Ectodermal cell (in vitro differentiated cells): ENCODE results near the gene CLDN22.

ENCODE experiments used
- H3K27ac ChIP-seq: 2 replicates; pipeline ENCODE4 v1.7.0; 2013; ENCODE audit warnings: mild to moderate bottlenecking, low read depth, low read length; ENCODE audit not compliant: insufficient read depth, poor library complexity, severe bottlenecking
- H3K27me3 ChIP-seq: 2 replicates; pipeline ENCODE4 v1.7.0; 2013; ENCODE audit warnings: mild to moderate bottlenecking, low read length; ENCODE audit not compliant: insufficient read depth, control insufficient read depth, poor library complexity, severe bottlenecking
- H3K36me3 ChIP-seq: one replicate; pipeline ENCODE4 v1.7.0; 2013; ENCODE audit warnings: low read length; ENCODE audit not compliant: control insufficient read depth, insufficient read depth
- H3K4me1 ChIP-seq: one replicate; pipeline ENCODE4 v1.7.0; 2013; ENCODE audit warnings: low read length; ENCODE audit not compliant: control insufficient read depth, insufficient read depth
- H3K4me3 ChIP-seq: 2 replicates; pipeline ENCODE4 v1.7.0; 2013; ENCODE audit warnings: low read depth, low read length, control low read depth; ENCODE audit not compliant: insufficient read depth
- H3K9me3 ChIP-seq: 2 replicates; pipeline ENCODE4 v1.7.0; 2013; ENCODE audit warnings: mild to moderate bottlenecking, low read length, moderate library complexity; ENCODE audit not compliant: control insufficient read depth
- WGBS, 2 experiments: methylation state at CpG; one replicate each; pipeline ENCODE4 v1.1.7; 2013; ENCODE audit warnings: missing lambda C conversion rate in 2 of 2; 5-methylcytosine and 5-hydroxymethylcytosine counted together

The CLDN22 gene

DNA sequence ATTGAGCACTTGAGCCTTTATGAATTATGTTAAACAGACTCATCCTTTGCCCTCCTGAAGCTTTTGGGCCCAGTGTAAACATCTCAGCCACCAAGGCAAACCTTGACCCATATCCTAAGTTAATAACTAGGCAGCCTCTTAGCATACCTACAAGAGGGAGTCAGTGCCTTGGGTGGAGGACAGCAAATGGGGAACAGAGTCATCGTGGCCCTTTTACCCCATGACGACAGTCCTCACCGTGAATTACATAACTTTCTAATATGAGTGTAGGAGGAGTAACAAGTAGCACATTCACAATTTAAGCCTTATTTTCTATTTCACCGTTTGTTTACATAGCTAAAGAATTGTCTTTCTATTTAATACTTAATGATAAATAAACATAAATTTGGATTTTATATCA, 16.8 kb downstream of the CLDN22 start:
- 93 to 100% methylated on average over 1 to 3 of the region's 4 CpGs for WGBS, 2 experiments

DNA sequence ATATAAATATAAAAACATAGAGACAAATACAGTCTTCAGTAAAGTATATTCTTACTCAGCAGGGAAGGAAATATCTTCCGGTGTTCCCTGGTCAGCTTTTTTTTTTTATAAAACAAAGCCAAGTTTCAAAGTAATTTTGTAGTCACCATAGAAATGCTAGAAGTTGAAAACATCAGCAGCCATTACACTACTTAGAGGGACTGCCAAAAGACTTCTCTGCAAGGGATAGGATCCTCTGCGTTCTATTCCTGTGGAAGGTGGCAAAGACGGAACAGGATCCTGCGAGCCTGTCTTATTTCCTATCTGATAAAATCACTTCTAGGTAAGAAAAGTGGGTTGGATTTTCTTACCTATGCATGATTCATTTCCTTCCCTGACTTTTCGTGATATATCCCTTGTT, 19.4 kb downstream of the CLDN22 start:
- H3K9me3 ChIP-seq = no peaks in the 10 kb centered on the region
- WGBS, 2 experiments = 93 to 99% methylated on average over 3 to 4 of the region's 5 CpGs
- H3K27me3 ChIP-seq = no peaks in the 10 kb centered on the region
- no peak overlapping the region for H3K4me3 ChIP-seq
- H3K36me3 ChIP-seq = no peaks in the 10 kb centered on the region
- no peaks in the 10 kb centered on the region for H3K4me1 ChIP-seq
- no peak overlapping the region for H3K27ac ChIP-seq

More for the DNA sequence above, 16.8 kb downstream of the CLDN22 start:
- Histone ChIP-seq H3K36me3 (no peaks in the 10 kb centered on the region), H3K27ac (no peak overlapping the region), H3K27me3 (no peaks in the 10 kb centered on the region), H3K4me3 (no peak overlapping the region), H3K9me3 (no peaks in the 10 kb centered on the region), H3K4me1 (no peaks in the 10 kb centered on the region)

DNA sequence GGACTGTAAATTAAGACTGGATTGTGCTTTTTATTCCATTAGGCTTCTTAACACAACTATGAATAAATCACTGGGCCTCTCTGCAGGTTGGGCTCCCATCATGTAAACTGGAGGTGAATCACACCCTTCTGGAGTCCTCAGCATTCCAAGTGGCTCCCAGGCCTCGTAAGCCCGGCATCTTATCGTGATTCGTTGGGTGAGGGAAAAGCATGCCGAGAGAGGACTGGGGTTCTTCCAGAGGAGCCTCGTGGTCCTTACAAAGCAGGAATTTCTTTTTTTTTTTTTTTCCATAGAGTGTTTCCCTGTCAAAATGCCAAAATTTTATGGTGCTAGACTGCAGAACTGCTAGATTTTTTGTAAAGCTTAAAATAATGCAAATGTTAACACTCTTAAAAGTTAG, 20.0 kb downstream of the CLDN22 start:
- H3K27ac ChIP-seq = no peak overlapping the region
- no peaks in the 10 kb centered on the region for H3K27me3 ChIP-seq
- H3K4me1 ChIP-seq = no peaks in the 10 kb centered on the region
- H3K9me3 ChIP-seq = no peaks in the 10 kb centered on the region
- no peak overlapping the region for H3K4me3 ChIP-seq
- H3K36me3 ChIP-seq = no peaks in the 10 kb centered on the region
- WGBS, 2 experiments = 96% methylated on average over 6 of the region's 6 CpGs

- no peaks in the 10 kb centered on the region for H3K36me3 ChIP-seq
These were observed 20.6 kb downstream of the CLDN22 start for GRCh38 chr4:183299464-183299863.

GRCh38 chr4:183297675-183298074, 22.4 kb downstream of the CLDN22 start:
- H3K27ac ChIP-seq = no peak overlapping the region
- H3K36me3 ChIP-seq = no peaks in the 10 kb centered on the region
- H3K4me1 ChIP-seq = no peaks in the 10 kb centered on the region
- H3K27me3 ChIP-seq = no peaks in the 10 kb centered on the region
- no peaks in the 10 kb centered on the region for H3K9me3 ChIP-seq
- no peak overlapping the region for H3K4me3 ChIP-seq
- WGBS, 2 experiments = 86 to 97% methylated on average over 3 of the region's 3 CpGs

More at GRCh38 chr4:183299464-183299863, 20.6 kb downstream of the CLDN22 start:
- 85 to 98% methylated on average over 1 to 2 of the region's 2 CpGs for WGBS, 2 experiments
- Histone ChIP-seq H3K4me3 (no peak overlapping the region), H3K27me3 (no peaks in the 10 kb centered on the region), H3K9me3 (no peaks in the 10 kb centered on the region), H3K4me1 (no peaks in the 10 kb centered on the region), H3K27ac (no peak overlapping the region)

DNA sequence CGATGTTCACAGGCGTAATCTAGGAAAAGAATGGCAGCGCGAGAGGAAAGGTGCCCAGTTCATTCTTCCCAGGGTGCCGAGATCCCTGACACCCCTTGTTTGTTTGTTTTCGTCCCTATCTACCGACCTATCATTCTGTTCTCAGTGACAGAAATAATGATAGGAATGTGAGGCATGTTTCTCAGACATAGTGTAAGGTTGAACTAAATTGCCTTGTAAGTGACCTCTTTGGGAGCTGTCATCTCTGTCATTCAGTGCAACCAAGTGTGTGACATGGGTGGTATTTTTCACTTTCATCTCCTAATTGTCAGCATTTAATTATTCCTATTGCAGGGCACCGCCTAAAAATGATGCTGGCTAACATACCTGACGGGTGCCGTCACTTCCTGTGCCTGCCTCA, 24.4 kb downstream of the CLDN22 start:
- Histone ChIP-seq H3K4me3 (no peak overlapping the region), H3K9me3 (no peaks in the 10 kb centered on the region), H3K27ac (no peak overlapping the region), H3K36me3 (no peaks in the 10 kb centered on the region), H3K27me3 (no peaks in the 10 kb centered on the region), H3K4me1 (no peaks in the 10 kb centered on the region)
- WGBS, 2 experiments = 88 to 89% methylated on average over 10 of the region's 10 CpGs

- Histone ChIP-seq H3K4me3 (no peak overlapping the region), H3K9me3 (no peaks in the 10 kb centered on the region), H3K27ac (no peak overlapping the region), H3K4me1 (no peaks in the 10 kb centered on the region), H3K36me3 (peaks cover 19% of the 10 kb centered on the region), H3K27me3 (no peaks in the 10 kb centered on the region)
- 88 to 90% methylated on average over 2 of the region's 2 CpGs for WGBS, 2 experiments
These were observed 29.0 kb downstream of the CLDN22 start for GRCh38 chr4:183291070-183291469.

- no peak overlapping the region for H3K27ac ChIP-seq
- no peaks in the 10 kb centered on the region for H3K9me3 ChIP-seq
- H3K4me3 ChIP-seq = no peak overlapping the region
- H3K36me3 ChIP-seq = peaks cover 23% of the 10 kb centered on the region
- H3K27me3 ChIP-seq = no peaks in the 10 kb centered on the region
- no peaks in the 10 kb centered on the region for H3K4me1 ChIP-seq
- WGBS, 2 experiments = 85 to 100% methylated on average over 4 to 5 of the region's 5 CpGs
These were observed 30.4 kb downstream of the CLDN22 start for GRCh38 chr4:183289688-183290087.

- Histone ChIP-seq H3K4me3 (no peak overlapping the region), H3K4me1 (no peaks in the 10 kb centered on the region), H3K27me3 (no peaks in the 10 kb centered on the region), H3K9me3 (no peaks in the 10 kb centered on the region), H3K27ac (no peak overlapping the region), H3K36me3 (peaks cover 28% of the 10 kb centered on the region)
- WGBS, 2 experiments = 94 to 95% methylated on average over 2 of the region's 2 CpGs
These were observed 31.1 kb downstream of the CLDN22 start for GRCh38 chr4:183288955-183289354.

DNA sequence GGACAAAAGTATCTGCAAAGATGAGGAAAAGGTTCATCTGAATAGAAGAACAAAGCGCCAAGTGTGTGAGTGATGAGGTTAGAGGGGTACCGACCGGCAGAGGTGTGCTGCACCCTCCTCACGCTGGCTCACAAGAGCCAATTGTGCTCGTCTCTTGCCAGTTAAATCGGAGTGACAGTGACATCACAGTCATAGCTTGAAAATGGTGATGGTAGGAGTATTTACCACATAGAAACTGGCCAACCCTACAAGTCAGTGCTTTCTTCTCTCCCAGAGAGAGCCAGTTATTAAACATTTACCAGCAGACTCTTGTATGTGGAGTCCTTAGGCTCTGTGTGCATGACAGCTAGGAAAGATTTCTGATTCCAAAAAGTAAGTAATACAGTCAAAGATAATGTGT, 32.4 kb downstream of the CLDN22 start:
- no peaks in the 10 kb centered on the region for H3K9me3 ChIP-seq
- no peak overlapping the region for H3K4me3 ChIP-seq
- 94 to 95% methylated on average over 5 to 6 of the region's 6 CpGs for WGBS, 2 experiments
- H3K27ac ChIP-seq = no peak overlapping the region
- peaks cover 28% of the 10 kb centered on the region for H3K36me3 ChIP-seq
- no peaks in the 10 kb centered on the region for H3K4me1 ChIP-seq
- no peaks in the 10 kb centered on the region for H3K27me3 ChIP-seq

DNA sequence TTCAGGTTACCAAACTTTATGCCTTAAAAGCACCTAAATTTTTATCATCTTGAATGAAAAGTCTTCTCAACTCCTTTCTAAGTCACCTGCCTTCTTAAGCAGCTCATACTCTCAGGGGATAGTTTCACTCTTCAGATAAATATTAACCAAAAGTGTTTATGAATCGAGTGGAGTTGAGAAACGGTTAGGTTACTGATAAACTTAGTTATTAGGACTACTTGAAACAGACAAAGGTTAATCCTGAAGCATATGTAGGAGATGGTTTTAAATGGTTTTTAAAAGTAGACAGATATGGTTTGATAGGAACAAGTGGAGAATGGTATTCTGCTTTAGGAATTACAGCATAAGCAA, 32.8 kb downstream of the CLDN22 start:
- Histone ChIP-seq H3K27me3 (no peaks in the 10 kb centered on the region), H3K27ac (no peak overlapping the region), H3K4me1 (no peaks in the 10 kb centered on the region), H3K36me3 (peaks cover 28% of the 10 kb centered on the region), H3K9me3 (no peaks in the 10 kb centered on the region), H3K4me3 (no peak overlapping the region)
- WGBS, 2 experiments = 95 to 98% methylated on average over 2 of the region's 2 CpGs
